SKM-1 (cell line): ENCODE measurements around the gene CCDC97.
A peak's percentile ranks its signal among the peaks of the same experiment; 100 is the strongest.
"Not testable (repeated sequence)": the region's sequence is repeated elsewhere in the genome, so short reads cannot be mapped to it uniquely, and the experiment has no call there.

Experiments used
- DNase-seq: peaks from one replicate; lab custom pipeline; 2025; ENCODE audit not compliant: unreplicated experiment; lab: John Stamatoyannopoulos, UW

CCDC97 gene

GRCh38 chr19:41357746-41358145 is 47.8 kb downstream of the CCDC97 start:
- no peak for DNase-seq

- DNase-seq: no peak
Observed at GRCh38 chr19:41359741-41360140, 49.8 kb downstream of the CCDC97 start.

DNA sequence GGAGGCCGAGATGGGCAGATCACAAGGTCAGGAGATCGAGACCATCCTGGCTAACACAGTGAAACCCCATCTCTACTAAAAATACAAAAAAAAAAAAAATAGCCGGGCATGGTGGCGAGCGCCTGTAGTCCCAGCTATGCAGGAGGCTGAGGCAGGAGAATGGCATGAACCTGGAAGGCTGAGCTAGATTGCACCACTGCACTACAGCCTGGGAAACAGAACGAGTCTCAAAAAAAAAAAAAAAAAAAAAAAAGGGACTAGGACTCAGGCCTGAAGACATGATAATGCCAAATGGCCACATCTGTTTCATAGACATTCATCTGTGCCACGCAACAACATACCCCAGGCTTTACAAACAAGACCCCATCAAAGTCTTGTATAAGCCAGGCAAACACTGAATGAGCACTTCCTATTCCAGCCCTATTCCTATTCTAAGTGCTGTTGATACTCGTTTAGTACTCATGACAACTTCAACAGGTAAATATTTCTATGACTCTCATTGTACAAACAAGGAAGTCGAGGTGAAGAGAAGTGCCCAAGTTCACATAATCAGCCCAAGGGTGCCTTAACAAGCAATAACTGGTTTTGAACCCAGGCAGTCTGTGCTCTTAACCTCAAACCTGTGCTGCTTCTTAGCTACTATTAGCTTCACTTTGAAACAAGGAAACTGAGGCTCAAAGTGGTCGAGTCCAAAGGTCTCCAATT is 52.3 kb downstream of the CCDC97 start:
- no peak for DNase-seq

- no peak for DNase-seq
Observed at GRCh38 chr19:41363371-41363752, 53.4 kb downstream of the CCDC97 start.

DNA sequence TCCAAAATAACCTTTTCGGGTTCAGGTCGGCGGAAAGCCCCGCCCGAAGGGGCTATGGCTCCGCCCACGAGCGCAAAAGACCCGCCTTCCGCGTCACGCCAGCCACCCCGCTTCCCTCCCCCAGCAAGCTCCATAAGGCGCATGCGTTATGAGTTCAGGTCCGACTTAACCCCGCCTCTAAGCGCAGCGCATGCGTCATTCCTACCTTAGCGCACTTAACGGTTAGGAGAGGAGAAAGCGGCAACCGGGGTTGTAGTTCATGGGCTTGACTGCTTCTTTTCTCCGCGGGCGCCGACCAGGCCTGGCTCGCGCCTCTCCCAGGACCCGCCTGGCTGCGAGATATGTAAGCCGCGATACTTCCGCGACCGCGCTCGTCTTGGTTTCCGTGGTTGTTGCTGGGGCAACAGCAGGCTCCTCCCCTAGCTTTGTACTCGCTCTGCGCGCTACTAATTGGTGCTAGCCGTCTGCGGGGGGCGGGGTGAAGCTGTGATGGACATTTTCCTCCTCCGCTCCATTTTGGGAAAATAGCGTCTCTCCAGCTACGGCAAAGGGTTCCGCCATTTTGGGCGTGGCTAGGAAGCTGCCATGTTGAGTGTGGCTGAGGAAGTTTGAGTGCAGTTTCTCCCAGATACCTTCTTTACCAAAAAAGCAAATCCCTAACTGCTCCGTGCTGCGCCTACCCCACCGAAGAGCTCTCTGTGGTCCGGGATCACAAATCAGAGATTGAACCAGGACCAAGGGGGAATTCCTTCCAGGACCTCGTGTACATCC is 54.0 kb downstream of the CCDC97 start, which contains the start of gene B9D2:
B9D2 (minus strand) TSS at position 397 of the 771 bp plus-strand sequence. CDS start 630 bp downstream, outside the sequence.
- peak; percentile 96 for DNase-seq

DNA sequence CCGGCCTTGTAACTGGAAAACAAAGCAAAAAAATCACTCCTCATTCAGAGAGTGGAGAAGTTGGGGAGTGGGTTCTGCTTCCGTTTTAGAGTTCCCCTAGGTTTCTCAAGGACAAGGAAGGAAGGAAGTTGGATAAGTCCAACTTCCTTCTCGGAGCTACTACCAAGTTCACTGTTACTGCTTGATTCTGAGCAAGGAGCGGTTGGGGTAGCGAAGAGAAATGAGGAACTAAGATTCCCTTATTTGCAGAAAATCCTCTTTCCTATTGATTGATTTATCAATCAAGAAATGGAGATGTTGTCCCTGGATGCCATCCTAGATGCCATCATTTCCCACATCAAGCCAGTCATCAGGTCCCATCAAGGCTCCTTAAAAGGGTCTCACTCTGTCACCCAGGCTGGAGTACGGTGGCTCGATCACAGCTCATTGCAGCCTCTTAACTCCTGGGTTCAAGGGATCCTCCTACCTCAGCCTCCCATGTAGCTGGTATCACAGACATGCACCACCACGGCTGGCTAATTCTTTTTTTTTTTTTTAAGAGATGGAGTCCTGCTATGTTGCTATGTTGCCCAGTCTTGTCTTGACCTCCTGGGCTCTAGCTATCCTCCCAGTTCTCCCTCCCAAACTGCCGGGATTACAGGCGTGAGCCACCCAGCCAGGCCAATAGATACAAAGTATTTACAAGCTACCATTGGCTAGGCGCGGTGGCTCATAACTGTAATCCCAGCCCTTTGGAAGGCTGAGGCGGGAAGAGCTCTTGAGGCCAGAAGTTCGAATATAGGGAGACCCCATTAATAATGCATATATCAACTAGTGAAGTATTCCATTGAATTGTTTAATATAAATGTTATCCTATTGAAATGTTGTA is 54.8 kb downstream of the CCDC97 start:
- peak; percentile 82 for DNase-seq

GRCh38 chr19:41366089-41366488 is 56.1 kb downstream of the CCDC97 start:
- no peak for DNase-seq

- no peak for DNase-seq
Observed at GRCh38 chr19:41367848-41368301, 57.9 kb downstream of the CCDC97 start.

- DNase-seq: no peak
Observed at GRCh38 chr19:41369769-41370168, 59.8 kb downstream of the CCDC97 start.

DNA sequence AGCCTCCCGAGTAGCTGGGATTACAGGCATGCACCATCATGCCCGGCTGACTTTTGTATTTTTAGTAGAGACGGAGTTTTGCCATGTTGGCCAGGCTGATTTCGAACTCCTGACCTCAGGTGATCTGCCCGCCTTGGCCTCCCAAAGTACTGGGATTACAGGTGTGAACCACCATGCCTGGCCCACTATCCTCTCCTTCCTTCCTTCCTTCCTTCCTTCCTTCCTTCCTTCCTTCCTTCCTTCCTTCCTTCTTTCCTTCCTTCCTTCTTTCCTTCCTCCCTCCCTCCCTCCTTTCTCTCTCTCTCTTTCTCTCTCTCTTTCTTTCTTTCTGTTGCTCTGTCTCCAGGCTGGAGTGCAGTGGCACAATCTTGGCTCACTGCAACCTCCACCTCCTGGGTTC is 61.1 kb downstream of the CCDC97 start:
- not testable (repeated sequence) for DNase-seq

DNA sequence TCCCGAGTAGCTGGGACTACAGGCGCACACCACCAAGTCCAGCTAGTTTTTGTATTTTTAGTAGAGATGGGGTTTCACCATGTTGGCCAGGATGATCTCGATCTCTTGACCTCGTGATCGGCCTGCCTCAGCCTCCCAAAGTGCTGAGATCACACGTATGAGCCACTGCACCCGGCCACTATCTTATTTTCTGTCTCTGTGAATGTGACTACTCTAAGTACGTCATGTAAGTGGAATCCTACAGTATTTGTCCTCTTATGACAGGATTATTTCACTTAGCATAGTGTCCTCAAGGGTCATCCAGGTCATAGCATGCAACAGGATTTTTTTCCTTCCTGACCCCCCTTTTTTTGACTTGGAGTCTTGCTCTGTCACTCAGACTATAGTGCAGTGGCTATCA is 61.6 kb downstream of the CCDC97 start:
- no peak for DNase-seq

DNA sequence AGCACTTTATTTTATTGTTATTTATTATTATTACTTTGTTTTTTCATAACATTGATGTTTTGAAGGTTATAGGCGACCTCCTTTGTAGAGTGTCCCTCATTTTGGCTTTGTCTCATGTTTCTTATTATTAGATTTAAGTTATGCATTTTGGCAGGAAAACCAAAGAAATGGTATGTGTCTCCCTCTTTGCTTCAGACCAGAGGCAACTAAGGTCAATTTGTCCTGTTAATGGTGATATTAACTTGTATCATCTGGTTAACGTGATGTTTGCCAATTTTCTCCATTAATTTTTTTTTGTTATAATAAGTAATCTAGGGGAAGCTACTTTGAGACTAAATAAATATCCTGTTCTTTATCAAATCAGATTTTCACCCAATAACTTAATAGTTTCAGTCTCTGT is 62.5 kb downstream of the CCDC97 start:
- no peak for DNase-seq

GRCh38 chr19:41373993-41374392 is 64.0 kb downstream of the CCDC97 start:
- DNase-seq: no peak
